DOHH2 (cell line): Measurements from ENCODE around the gene LBHD1.

Source experiments
- EZH2phosphoT487 ChIP-seq: fragments of 200-600 bp; sonication (generic); IDR thresholded peaks from 2 replicates; pipeline ENCODE4 v1.6.1; 2017; ENCODE audit warnings: borderline replicate concordance, mild to moderate bottlenecking, antibody characterized with exemption, low read length, moderate library complexity, mixed read lengths
- TF ChIP-seq, protein P1 (sequence below): fragments of 200-600 bp; sonication (generic); IDR thresholded peaks from one replicate; pipeline ENCODE4 v1.5.1; 2014; ENCODE audit warnings: antibody characterized with exemption, mild to moderate bottlenecking, low read depth, low read length; ENCODE audit not compliant: poor library complexity, severe bottlenecking

DNA sequence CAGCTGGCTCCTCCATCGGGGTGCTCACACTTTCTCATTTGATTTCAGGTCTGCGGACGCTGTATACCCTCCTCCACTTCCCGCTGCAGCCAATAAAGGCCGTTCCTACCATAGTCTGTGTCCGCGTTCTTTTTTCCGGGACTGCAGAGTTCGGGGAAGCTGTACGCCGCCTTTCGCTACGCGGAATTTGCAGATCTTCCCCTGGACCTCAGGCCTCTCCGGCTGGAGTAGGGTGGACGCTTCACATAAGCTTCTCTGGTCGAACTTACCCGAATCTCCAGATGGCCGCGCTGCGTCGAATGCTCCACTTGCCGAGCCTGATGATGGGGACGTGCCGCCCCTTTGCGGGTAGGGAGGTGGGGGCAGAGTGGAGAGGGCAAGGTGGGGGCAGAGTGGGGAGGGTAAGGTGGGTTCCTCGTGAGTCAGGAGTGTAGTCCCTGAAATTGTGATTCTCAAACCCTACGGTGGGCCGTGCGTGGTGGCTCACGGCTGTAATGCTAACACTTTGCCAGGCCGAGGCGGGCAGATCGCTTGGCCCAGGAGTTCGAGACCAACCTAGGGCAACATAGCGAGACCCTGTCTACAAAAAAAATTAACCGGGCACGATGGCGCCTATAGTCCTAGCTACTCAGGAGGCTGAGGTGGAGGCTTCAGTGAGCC is 6.3 kb downstream of the LBHD1 start:
- TF ChIP-seq, protein P1, sequence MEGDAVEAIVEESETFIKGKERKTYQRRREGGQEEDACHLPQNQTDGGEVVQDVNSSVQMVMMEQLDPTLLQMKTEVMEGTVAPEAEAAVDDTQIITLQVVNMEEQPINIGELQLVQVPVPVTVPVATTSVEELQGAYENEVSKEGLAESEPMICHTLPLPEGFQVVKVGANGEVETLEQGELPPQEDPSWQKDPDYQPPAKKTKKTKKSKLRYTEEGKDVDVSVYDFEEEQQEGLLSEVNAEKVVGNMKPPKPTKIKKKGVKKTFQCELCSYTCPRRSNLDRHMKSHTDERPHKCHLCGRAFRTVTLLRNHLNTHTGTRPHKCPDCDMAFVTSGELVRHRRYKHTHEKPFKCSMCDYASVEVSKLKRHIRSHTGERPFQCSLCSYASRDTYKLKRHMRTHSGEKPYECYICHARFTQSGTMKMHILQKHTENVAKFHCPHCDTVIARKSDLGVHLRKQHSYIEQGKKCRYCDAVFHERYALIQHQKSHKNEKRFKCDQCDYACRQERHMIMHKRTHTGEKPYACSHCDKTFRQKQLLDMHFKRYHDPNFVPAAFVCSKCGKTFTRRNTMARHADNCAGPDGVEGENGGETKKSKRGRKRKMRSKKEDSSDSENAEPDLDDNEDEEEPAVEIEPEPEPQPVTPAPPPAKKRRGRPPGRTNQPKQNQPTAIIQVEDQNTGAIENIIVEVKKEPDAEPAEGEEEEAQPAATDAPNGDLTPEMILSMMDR, result no peak
- no peak for TF ChIP-seq EZH2phosphoT487
